Upper lobe of left lung (tissue), 4 donors: ENCODE data around the gene NFIX.

Experiments used
- CTCF ChIP-seq, 6 experiments: fragments of 450-650 bp in 4 of 6; fragments of 200-600 bp in 2 of 6; sonication (generic) in 2 of 6; IDR thresholded peaks; one replicate each; pipeline ENCODE4 v1.5.1; 2016 to 2019; ENCODE audit warnings: antibody characterized with exemption in 6 of 6
- EP300 ChIP-seq, 4 donors: sonication (generic); formaldehyde crosslinking; IDR thresholded peaks; one replicate each; pipeline ENCODE4 v1.5.1; 2017; ENCODE audit warnings: antibody characterized with exemption in 4 of 4, control low read depth in 2 of 4
- POLR2A ChIP-seq, 4 donors: fragments of 450-650 bp; IDR thresholded peaks; one replicate each; pipeline ENCODE4 v1.5.1; 2016 to 2017; ENCODE audit warnings: antibody characterized with exemption in 4 of 4, mild to moderate bottlenecking in 2 of 4
- POLR2AphosphoS5 ChIP-seq, 2 donors: sonication (generic); formaldehyde crosslinking; IDR thresholded peaks; one replicate each; pipeline ENCODE4 v1.5.1; 2017; ENCODE audit warnings: antibody characterized with exemption in 2 of 2

GRCh38 chr19:12947702-12948611 is 47.3 kb upstream of the NFIX start:
- TF ChIP-seq CTCF (IDR thresholded peaks at IDR 0.05) (no peak), POLR2AphosphoS5 (IDR thresholded peaks at IDR 0.05) (no peak), EP300 (IDR thresholded peaks at IDR 0.05) (no peak), POLR2A (IDR thresholded peaks at IDR 0.05) (no peak)
